RWPE2 (cell line): ENCODE results near the gene LAMA2.
"Not testable (repeated sequence)": the region's sequence is repeated elsewhere in the genome, so short reads cannot be mapped to it uniquely, and the experiment has no call there.

Experiments used
- ATAC-seq: fragments of 200-7000 bp; cut with Tn5 transposase; 3 replicates; pipeline ENCODE4 v1.9.1; 2021; ENCODE audit warnings: low read depth
- DNase-seq: peaks from one replicate; pipeline ENCODE4 v3.0.0-alpha.2; 2020; ENCODE audit warnings: low spot score
- H3K27ac ChIP-seq: fragments of 450-650 bp; 2 replicates; pipeline ENCODE4 v1.5.1; 2017; ENCODE audit warnings: mild to moderate bottlenecking; ENCODE audit not compliant: poor library complexity, severe bottlenecking
- H3K27me3 ChIP-seq: fragments of 250-450 bp; sonication (Bioruptor Pico); 2 replicates; pipeline ENCODE4 v1.5.1; 2021; ENCODE audit warnings: mild to moderate bottlenecking, moderate library complexity; ENCODE audit not compliant: insufficient read depth, poor library complexity, severe bottlenecking
- H3K36me3 ChIP-seq: fragments of 250-450 bp; sonication (Bioruptor Pico); 2 replicates; pipeline ENCODE4 v1.5.1; 2020; ENCODE audit warnings: low read depth, mild to moderate bottlenecking, moderate library complexity
- H3K4me1 ChIP-seq: fragments of 250-450 bp; sonication (Bioruptor Pico); 2 replicates; pipeline ENCODE4 v1.5.1; 2021; ENCODE audit warnings: mild to moderate bottlenecking, moderate library complexity; ENCODE audit not compliant: insufficient read depth, poor library complexity, severe bottlenecking
- H3K4me3 ChIP-seq: fragments of 250-450 bp; sonication (Bioruptor Pico); 2 replicates; pipeline ENCODE4 v1.5.1; 2021; ENCODE audit warnings: mild to moderate bottlenecking, moderate library complexity; ENCODE audit not compliant: severe bottlenecking
- H3K9me3 ChIP-seq: fragments of 250-450 bp; sonication (Bioruptor Pico); 2 replicates; pipeline ENCODE4 v1.5.1; 2021; ENCODE audit warnings: mild to moderate bottlenecking, moderate library complexity; ENCODE audit not compliant: severe bottlenecking
- CTCF ChIP-seq: fragments of 450-650 bp; IDR thresholded peaks from one replicate; pipeline ENCODE4 v1.5.1; 2017; ENCODE audit warnings: mild to moderate bottlenecking, moderate library complexity; ENCODE audit not compliant: poor library complexity, severe bottlenecking

Gene LAMA2

GRCh38 chr6:129153257-129153656 lies 270.3 kb downstream of the LAMA2 start:
- no peaks in the 10 kb centered on the region for H3K36me3 ChIP-seq
- H3K9me3 ChIP-seq: no peaks in the 10 kb centered on the region
- ATAC-seq (no peak), DNase-seq (no peak)
- H3K4me3 ChIP-seq: no peak overlapping the region
- H3K4me1 ChIP-seq: no peaks in the 10 kb centered on the region
- TF ChIP-seq CTCF: no peak
- H3K27me3 ChIP-seq: no peaks in the 10 kb centered on the region
- H3K27ac ChIP-seq: no peak overlapping the region

- not testable (repeated sequence) for H3K36me3 ChIP-seq
Observed at GRCh38 chr6:129159242-129159641, 276.3 kb downstream of the LAMA2 start.

GRCh38 chr6:129162605-129163004 lies 279.7 kb downstream of the LAMA2 start:
- ATAC-seq (no peak), DNase-seq (no peak)
- TF ChIP-seq CTCF: no peak
- H3K9me3 ChIP-seq: no peaks in the 10 kb centered on the region
- H3K27me3 ChIP-seq: peaks cover 2% of the 10 kb centered on the region
- H3K4me3 ChIP-seq: no peak overlapping the region
- H3K36me3 ChIP-seq: no peaks in the 10 kb centered on the region
- no peak overlapping the region for H3K27ac ChIP-seq
- no peaks in the 10 kb centered on the region for H3K4me1 ChIP-seq

More at GRCh38 chr6:129159242-129159641, 276.3 kb downstream of the LAMA2 start:
- not testable (repeated sequence) for H3K27me3 ChIP-seq, H3K4me3 ChIP-seq, DNase-seq, H3K27ac ChIP-seq, H3K4me1 ChIP-seq, H3K9me3 ChIP-seq, ATAC-seq

- ATAC-seq: no peak
- H3K27me3 ChIP-seq: peaks cover 2% of the 10 kb centered on the region
- H3K27ac ChIP-seq: no peak overlapping the region
- H3K9me3 ChIP-seq: no peaks in the 10 kb centered on the region
- no peak overlapping the region for H3K4me3 ChIP-seq
- no peaks in the 10 kb centered on the region for H3K4me1 ChIP-seq
- DNase-seq: no peak
- no peaks in the 10 kb centered on the region for H3K36me3 ChIP-seq
- no peak for TF ChIP-seq CTCF
Observed at GRCh38 chr6:129163551-129163950, 280.6 kb downstream of the LAMA2 start.

GRCh38 chr6:129164032-129164431 lies 281.1 kb downstream of the LAMA2 start:
- H3K4me1 ChIP-seq: no peaks in the 10 kb centered on the region
- no peaks in the 10 kb centered on the region for H3K36me3 ChIP-seq
- H3K9me3 ChIP-seq: no peaks in the 10 kb centered on the region
- H3K27me3 ChIP-seq: peaks cover 2% of the 10 kb centered on the region
- no peak overlapping the region for H3K27ac ChIP-seq
- ATAC-seq (no peak), DNase-seq (no peak)
- no peak for TF ChIP-seq CTCF
- no peak overlapping the region for H3K4me3 ChIP-seq

- not testable (repeated sequence) for DNase-seq, H3K36me3 ChIP-seq, ATAC-seq, H3K9me3 ChIP-seq, H3K27ac ChIP-seq, H3K27me3 ChIP-seq, H3K4me1 ChIP-seq, H3K4me3 ChIP-seq
Observed at GRCh38 chr6:129172279-129172995, 289.5 kb downstream of the LAMA2 start.
